ENCODE measurements around the gene IFI27L1. TPM values are rescaled to one million over a fixed set of nuclear protein-coding genes. Genes with fewer than 3 reads are reported as not detected.

IFI27L1 gene
- total RNA-seq, 1 experiment from 2014 or later, result 27.6 TPM

DNA sequence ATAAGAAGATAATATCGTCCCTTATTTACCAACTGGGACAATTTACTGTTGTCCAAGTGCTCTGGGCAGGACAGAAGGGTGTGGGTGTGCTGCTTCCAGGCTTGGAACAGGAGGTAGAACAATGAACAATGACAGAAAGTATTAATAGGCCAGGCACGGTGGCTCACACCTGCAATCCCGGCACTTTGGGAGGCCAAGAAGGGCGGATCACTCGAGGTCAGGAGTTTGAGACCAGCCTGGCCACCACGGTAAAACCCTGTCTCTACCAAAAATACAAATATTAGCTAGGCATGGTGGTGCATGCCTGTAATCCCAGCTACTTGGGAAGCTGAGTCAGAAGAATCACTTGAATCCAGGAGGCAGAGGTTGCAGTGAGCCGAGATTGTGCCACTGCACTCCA is 32.0 kb downstream of the IFI27L1 start:
- H3K4me3 Mint-ChIP-seq, result no peak overlapping the region
- DNase-seq (ENCODE audit: low spot score) (no peak), ATAC-seq (no peak)
- H3K4me1 Mint-ChIP-seq, result peaks cover 14% of the 10 kb centered on the region; the same call in 1 of the 2 replicates
- ChIA-PET CTCF (interaction anchor here (2.6 kb wide), 1 partner anchor 16 kb away, joined by 9 read pairs; the partner anchor contains the start of gene IFI27L2), POLR2A (no interaction called here)
- H3K36me3 Mint-ChIP-seq, result no peaks in the 10 kb centered on the region
- TF ChIP-seq, protein P1, sequence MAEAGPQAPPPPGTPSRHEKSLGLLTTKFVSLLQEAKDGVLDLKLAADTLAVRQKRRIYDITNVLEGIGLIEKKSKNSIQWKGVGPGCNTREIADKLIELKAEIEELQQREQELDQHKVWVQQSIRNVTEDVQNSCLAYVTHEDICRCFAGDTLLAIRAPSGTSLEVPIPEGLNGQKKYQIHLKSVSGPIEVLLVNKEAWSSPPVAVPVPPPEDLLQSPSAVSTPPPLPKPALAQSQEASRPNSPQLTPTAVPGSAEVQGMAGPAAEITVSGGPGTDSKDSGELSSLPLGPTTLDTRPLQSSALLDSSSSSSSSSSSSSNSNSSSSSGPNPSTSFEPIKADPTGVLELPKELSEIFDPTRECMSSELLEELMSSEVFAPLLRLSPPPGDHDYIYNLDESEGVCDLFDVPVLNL (CRISPR knock-in tag; IDR thresholded peaks at IDR 0.05; ENCODE audit: borderline replicate concordance, low read depth), result no peak
- TF ChIP-seq ZNF396 (CRISPR knock-in tag; IDR thresholded peaks at IDR 0.05; ENCODE audit: borderline replicate concordance), result no peak
- TF ChIP-seq ZNF416 (CRISPR knock-in tag; IDR thresholded peaks at IDR 0.05), result no peak
- TF ChIP-seq, protein P2, sequence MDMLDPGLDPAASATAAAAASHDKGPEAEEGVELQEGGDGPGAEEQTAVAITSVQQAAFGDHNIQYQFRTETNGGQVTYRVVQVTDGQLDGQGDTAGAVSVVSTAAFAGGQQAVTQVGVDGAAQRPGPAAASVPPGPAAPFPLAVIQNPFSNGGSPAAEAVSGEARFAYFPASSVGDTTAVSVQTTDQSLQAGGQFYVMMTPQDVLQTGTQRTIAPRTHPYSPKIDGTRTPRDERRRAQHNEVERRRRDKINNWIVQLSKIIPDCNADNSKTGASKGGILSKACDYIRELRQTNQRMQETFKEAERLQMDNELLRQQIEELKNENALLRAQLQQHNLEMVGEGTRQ (CRISPR knock-in tag; IDR thresholded peaks at IDR 0.05), result no peak
- TF ChIP-seq, protein P3, sequence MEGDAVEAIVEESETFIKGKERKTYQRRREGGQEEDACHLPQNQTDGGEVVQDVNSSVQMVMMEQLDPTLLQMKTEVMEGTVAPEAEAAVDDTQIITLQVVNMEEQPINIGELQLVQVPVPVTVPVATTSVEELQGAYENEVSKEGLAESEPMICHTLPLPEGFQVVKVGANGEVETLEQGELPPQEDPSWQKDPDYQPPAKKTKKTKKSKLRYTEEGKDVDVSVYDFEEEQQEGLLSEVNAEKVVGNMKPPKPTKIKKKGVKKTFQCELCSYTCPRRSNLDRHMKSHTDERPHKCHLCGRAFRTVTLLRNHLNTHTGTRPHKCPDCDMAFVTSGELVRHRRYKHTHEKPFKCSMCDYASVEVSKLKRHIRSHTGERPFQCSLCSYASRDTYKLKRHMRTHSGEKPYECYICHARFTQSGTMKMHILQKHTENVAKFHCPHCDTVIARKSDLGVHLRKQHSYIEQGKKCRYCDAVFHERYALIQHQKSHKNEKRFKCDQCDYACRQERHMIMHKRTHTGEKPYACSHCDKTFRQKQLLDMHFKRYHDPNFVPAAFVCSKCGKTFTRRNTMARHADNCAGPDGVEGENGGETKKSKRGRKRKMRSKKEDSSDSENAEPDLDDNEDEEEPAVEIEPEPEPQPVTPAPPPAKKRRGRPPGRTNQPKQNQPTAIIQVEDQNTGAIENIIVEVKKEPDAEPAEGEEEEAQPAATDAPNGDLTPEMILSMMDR (IDR thresholded peaks at IDR 0.05), result no peak
- TF ChIP-seq, protein P4, sequence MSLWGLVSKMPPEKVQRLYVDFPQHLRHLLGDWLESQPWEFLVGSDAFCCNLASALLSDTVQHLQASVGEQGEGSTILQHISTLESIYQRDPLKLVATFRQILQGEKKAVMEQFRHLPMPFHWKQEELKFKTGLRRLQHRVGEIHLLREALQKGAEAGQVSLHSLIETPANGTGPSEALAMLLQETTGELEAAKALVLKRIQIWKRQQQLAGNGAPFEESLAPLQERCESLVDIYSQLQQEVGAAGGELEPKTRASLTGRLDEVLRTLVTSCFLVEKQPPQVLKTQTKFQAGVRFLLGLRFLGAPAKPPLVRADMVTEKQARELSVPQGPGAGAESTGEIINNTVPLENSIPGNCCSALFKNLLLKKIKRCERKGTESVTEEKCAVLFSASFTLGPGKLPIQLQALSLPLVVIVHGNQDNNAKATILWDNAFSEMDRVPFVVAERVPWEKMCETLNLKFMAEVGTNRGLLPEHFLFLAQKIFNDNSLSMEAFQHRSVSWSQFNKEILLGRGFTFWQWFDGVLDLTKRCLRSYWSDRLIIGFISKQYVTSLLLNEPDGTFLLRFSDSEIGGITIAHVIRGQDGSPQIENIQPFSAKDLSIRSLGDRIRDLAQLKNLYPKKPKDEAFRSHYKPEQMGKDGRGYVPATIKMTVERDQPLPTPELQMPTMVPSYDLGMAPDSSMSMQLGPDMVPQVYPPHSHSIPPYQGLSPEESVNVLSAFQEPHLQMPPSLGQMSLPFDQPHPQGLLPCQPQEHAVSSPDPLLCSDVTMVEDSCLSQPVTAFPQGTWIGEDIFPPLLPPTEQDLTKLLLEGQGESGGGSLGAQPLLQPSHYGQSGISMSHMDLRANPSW (CRISPR knock-in tag; conservative IDR thresholded peaks at IDR 0.05; ENCODE audit: low read depth), result no peak
- TF ChIP-seq, protein P5, sequence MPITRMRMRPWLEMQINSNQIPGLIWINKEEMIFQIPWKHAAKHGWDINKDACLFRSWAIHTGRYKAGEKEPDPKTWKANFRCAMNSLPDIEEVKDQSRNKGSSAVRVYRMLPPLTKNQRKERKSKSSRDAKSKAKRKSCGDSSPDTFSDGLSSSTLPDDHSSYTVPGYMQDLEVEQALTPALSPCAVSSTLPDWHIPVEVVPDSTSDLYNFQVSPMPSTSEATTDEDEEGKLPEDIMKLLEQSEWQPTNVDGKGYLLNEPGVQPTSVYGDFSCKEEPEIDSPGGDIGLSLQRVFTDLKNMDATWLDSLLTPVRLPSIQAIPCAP (CRISPR knock-in tag; IDR thresholded peaks at IDR 0.05), result no peak
- no peak for TF ChIP-seq ZNF219 (CRISPR knock-in tag; IDR thresholded peaks at IDR 0.05; ENCODE audit: borderline replicate concordance)
- TF ChIP-seq, protein P6, sequence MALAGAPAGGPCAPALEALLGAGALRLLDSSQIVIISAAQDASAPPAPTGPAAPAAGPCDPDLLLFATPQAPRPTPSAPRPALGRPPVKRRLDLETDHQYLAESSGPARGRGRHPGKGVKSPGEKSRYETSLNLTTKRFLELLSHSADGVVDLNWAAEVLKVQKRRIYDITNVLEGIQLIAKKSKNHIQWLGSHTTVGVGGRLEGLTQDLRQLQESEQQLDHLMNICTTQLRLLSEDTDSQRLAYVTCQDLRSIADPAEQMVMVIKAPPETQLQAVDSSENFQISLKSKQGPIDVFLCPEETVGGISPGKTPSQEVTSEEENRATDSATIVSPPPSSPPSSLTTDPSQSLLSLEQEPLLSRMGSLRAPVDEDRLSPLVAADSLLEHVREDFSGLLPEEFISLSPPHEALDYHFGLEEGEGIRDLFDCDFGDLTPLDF (CRISPR knock-in tag; IDR thresholded peaks at IDR 0.05), result no peak
- TF ChIP-seq GRHL2 (CRISPR knock-in tag; IDR thresholded peaks at IDR 0.05; ENCODE audit: insufficient replicate concordance, severe bottlenecking), result no peak
- no peak for TF ChIP-seq ATF1 (CRISPR knock-in tag; IDR thresholded peaks at IDR 0.05)
- TF ChIP-seq GABPB1 (CRISPR knock-in tag; IDR thresholded peaks at IDR 0.05), result no peak
- TF ChIP-seq TEAD4 (CRISPR knock-in tag; IDR thresholded peaks at IDR 0.05), result no peak
- TF ChIP-seq, protein P7, sequence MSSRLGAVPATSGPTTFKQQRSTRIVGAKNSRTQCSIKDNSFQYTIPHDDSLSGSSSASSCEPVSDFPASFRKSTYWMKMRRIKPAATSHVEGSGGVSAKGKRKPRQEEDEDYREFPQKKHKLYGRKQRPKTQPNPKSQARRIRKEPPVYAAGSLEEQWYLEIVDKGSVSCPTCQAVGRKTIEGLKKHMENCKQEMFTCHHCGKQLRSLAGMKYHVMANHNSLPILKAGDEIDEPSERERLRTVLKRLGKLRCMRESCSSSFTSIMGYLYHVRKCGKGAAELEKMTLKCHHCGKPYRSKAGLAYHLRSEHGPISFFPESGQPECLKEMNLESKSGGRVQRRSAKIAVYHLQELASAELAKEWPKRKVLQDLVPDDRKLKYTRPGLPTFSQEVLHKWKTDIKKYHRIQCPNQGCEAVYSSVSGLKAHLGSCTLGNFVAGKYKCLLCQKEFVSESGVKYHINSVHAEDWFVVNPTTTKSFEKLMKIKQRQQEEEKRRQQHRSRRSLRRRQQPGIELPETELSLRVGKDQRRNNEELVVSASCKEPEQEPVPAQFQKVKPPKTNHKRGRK (CRISPR knock-in tag; IDR thresholded peaks at IDR 0.05; ENCODE audit: borderline replicate concordance), result no peak
- H3K9me3 Mint-ChIP-seq, result no peaks in the 10 kb centered on the region
- H3K27me3 Mint-ChIP-seq (ENCODE audit: low read depth), result peaks cover 2% of the 10 kb centered on the region; the same call in 1 of the 2 replicates
- H3K27ac Mint-ChIP-seq, result no peak overlapping the region

DNA sequence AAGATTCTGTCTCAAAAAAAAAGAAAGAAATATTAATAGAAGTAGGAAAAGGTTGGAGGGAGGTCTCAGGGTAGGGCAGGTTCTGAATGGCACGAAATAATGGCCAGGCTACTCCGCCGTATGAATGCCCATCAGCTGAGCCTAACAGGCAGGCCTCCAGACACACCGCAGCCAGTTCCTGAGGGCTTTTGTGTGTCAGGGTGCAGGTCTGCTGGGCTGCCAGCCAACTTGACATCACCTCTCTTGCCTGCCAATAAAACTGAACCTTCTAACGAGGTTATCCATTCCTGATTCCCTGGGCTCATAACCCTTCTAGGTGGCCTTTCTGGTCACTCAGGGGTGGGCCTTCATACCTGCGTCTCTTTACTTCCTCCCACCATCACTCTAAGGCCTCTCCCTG is 32.4 kb downstream of the IFI27L1 start:
- H3K27me3 Mint-ChIP-seq (ENCODE audit: low read depth), result peaks cover 2% of the 10 kb centered on the region; the same call in 1 of the 2 replicates
- no peak overlapping the region for H3K27ac Mint-ChIP-seq
- H3K9me3 Mint-ChIP-seq, result no peaks in the 10 kb centered on the region
- peaks cover 14% of the 10 kb centered on the region; the same call in 1 of the 2 replicates for H3K4me1 Mint-ChIP-seq
- CTCF ChIA-PET, result interaction anchor here (2.0 to 2.6 kb wide), 2 partner anchors 16 to 19 kb away, joined by 8 to 9 read pairs; partner anchors contain the start of gene IFI27L2
- POLR2A ChIA-PET, result no interaction called here
- DNase-seq (ENCODE audit: low spot score), result no peak
- no peaks in the 10 kb centered on the region for H3K36me3 Mint-ChIP-seq
- no peak for ATAC-seq
- H3K4me3 Mint-ChIP-seq, result no peak overlapping the region
- TF ChIP-seq PRRX2 (CRISPR knock-in tag; IDR thresholded peaks at IDR 0.05), result no peak
- TF ChIP-seq EMX1 (CRISPR knock-in tag; IDR thresholded peaks at IDR 0.05), result no peak
- TF ChIP-seq, protein P1 (CRISPR knock-in tag; IDR thresholded peaks at IDR 0.05; ENCODE audit: borderline replicate concordance, low read depth), result no peak
- TF ChIP-seq, protein P8, sequence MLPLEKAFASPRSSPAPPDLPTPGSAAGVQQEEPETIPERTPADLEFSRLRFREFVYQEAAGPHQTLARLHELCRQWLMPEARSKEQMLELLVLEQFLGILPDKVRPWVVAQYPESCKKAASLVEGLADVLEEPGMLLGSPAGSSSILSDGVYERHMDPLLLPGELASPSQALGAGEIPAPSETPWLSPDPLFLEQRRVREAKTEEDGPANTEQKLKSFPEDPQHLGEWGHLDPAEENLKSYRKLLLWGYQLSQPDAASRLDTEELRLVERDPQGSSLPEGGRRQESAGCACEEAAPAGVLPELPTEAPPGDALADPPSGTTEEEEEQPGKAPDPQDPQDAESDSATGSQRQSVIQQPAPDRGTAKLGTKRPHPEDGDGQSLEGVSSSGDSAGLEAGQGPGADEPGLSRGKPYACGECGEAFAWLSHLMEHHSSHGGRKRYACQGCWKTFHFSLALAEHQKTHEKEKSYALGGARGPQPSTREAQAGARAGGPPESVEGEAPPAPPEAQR (CRISPR knock-in tag; IDR thresholded peaks at IDR 0.05), result no peak

All from WTC11 (cell line).